DLD1 (cell line): ENCODE measurements around the gene PCBP3.
"Not testable (repeated sequence)": the region's sequence is repeated elsewhere in the genome, so short reads cannot be mapped to it uniquely, and the experiment has no call there.

Experiments used
- in situ Hi-C: cut with HindIII; loops from 2 replicates; pipeline ENCODE4 v1.10.0; 2017; ENCODE audit warnings: low sequenced_read_pairs

PCBP3 gene

GRCh38 chr21:45634511-45635183, 8.9 kb upstream of the PCBP3 start:
- in situ Hi-C loops, result no loop called here

- in situ Hi-C loops, result no loop called here
Measured at GRCh38 chr21:45635271-45636151, 8.0 kb upstream of the PCBP3 start.

- in situ Hi-C loops, result no loop called here
Measured at GRCh38 chr21:45636459-45636858, 7.1 kb upstream of the PCBP3 start.

- in situ Hi-C loops, result no loop called here
Measured at GRCh38 chr21:45636951-45637646, 6.4 kb upstream of the PCBP3 start.

- in situ Hi-C loops, result no loop called here
Measured at GRCh38 chr21:45637883-45638282, 5.6 kb upstream of the PCBP3 start.

- in situ Hi-C loops, result no loop called here
Measured at GRCh38 chr21:45638707-45639106, 4.8 kb upstream of the PCBP3 start.

- in situ Hi-C loops, result no loop called here
Measured at GRCh38 chr21:45639206-45640000, 4.1 kb upstream of the PCBP3 start.

- in situ Hi-C loops, result no loop called here
Measured at GRCh38 chr21:45640001-45640887, 3.3 kb upstream of the PCBP3 start.

GRCh38 chr21:45640888-45641479, 2.5 kb upstream of the PCBP3 start:
- in situ Hi-C loops, result no loop called here

GRCh38 chr21:45641480-45642035, 2.0 kb upstream of the PCBP3 start:
- in situ Hi-C loops, result no loop called here

GRCh38 chr21:45642122-45642813, 1.3 kb upstream of the PCBP3 start:
- in situ Hi-C loops, result no loop called here

GRCh38 chr21:45644041-45644906, 749 bp downstream of the PCBP3 start:
- in situ Hi-C loops, result no loop called here

- in situ Hi-C loops, result no loop called here
Measured at GRCh38 chr21:45651921-45652320, 8.4 kb downstream of the PCBP3 start.

GRCh38 chr21:45655124-45655523, 11.6 kb downstream of the PCBP3 start:
- in situ Hi-C loops, result no loop called here

GRCh38 chr21:45656114-45656513, 12.6 kb downstream of the PCBP3 start:
- in situ Hi-C loops, result not testable (repeated sequence)

- in situ Hi-C loops, result not testable (repeated sequence)
Measured at GRCh38 chr21:45661913-45662622, 18.5 kb downstream of the PCBP3 start.
